ENCODE data around the gene SLC16A6.

SLC16A6 gene

DNA sequence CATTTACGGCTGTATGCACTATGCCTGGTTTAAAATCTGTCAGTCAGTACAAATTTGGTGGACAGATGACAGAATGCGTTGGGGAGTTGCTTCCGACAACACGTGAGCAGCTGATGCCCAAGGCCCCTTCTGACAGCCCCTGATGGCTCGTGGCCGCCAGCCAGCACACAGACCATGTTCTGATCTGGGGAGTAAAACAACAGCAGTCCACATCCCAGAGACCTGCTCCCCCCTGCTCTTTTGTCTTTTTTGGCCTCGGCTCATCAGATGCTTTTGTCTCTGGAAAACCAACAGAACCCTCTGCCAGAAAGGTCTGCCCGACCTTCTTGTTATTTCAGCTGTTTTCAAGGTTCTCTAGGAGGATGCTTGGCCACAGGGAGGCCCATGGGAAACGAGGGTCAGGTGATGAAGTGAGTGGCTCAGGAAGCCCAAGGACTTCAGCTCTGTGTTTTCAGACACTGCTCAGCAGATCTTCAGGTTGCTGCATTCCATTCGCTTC, 11.2 kb upstream of the SLC16A6 start:
- H3K4me3 Mint-ChIP-seq: no peak overlapping the region
- H3K27ac Mint-ChIP-seq: no peak overlapping the region
- no peaks in the 10 kb centered on the region for H3K9me3 Mint-ChIP-seq
- peaks cover 3% of the 10 kb centered on the region for H3K36me3 Mint-ChIP-seq (ENCODE audit: low read depth)
- H3K27me3 Mint-ChIP-seq: no peaks in the 10 kb centered on the region
- peaks cover 13% of the 10 kb centered on the region for H3K4me1 Mint-ChIP-seq (ENCODE audit: low read depth)

DNA sequence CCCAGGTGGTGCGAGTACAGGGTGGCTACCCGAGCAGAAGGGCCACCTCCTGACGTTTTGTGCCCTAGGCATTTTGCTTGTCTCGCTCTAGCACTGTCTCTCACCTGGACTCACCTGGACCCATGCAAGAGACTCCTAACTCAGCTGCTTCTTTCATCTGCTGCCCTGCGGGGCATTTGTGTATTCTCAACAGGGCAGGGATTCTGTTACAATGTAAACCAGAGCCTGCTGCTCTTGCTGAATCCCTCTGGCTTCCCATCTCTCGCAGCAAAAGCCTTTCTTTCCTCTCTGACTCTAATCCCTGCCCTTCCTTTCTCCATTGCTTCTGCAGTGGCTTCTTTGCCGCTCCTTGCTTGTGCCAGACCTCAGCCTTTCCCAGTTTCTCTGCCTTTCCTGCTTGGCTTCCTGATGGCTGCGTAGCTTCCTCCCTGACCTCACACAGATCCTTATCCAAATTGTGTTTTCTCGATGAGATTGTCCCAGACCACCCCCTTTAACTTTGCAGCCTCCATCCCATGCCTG, 10.6 kb upstream of the SLC16A6 start:
- H3K4me1 Mint-ChIP-seq (ENCODE audit: low read depth): peaks cover 17% of the 10 kb centered on the region
- no peaks in the 10 kb centered on the region for H3K27me3 Mint-ChIP-seq
- H3K27ac Mint-ChIP-seq: peak overlapping the region; percentile 3
- H3K9me3 Mint-ChIP-seq: no peaks in the 10 kb centered on the region
- H3K4me3 Mint-ChIP-seq: no peak overlapping the region
- no peaks in the 10 kb centered on the region for H3K36me3 Mint-ChIP-seq (ENCODE audit: low read depth)

DNA sequence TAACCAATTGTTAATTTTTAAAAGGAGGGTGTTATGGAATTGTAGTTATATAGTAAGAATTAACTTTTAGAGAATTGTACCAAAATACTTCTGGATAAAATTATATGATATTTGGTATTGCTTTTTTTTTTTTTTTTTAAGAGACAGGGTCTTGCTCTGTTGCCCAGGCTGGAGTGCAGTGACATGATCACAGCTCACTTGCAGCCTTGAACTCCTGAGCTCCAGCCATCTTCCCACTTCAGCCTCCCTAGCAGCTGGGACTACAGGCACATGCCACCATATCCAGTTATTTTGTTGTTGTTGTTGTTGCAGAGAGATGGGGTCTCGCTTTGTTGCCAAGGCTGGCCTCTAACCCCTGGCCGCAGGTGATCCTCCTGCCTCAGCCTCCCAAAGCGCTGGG, 8.9 kb upstream of the SLC16A6 start:
- Mint-ChIP-seq H3K4me1 (ENCODE audit: low read depth) (peaks cover 29% of the 10 kb centered on the region), H3K4me3 (no peak overlapping the region), H3K36me3 (ENCODE audit: low read depth) (no peaks in the 10 kb centered on the region), H3K27me3 (no peaks in the 10 kb centered on the region), H3K9me3 (no peaks in the 10 kb centered on the region), H3K27ac (no peak overlapping the region)

DNA sequence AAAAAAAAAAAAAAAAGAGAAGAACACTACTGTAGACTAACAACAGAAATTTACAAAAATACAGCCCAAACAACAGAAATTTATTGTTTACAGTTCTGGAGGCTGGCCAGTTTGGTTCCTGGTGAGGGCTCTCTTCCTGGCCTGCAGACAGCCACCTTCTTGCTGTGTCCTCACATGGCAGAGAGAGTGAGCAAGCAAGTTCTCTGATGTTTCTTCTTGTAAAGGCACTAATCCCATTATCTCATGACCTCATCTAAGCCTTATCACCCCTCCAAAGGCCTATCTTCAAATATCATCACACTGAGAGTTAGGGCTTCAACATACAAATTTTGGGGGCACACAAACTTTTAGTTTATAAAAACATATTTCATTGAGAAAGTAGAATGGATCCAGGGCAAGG, 7.7 kb upstream of the SLC16A6 start:
- no peak overlapping the region for H3K27ac Mint-ChIP-seq
- H3K4me3 Mint-ChIP-seq: no peak overlapping the region

DNA sequence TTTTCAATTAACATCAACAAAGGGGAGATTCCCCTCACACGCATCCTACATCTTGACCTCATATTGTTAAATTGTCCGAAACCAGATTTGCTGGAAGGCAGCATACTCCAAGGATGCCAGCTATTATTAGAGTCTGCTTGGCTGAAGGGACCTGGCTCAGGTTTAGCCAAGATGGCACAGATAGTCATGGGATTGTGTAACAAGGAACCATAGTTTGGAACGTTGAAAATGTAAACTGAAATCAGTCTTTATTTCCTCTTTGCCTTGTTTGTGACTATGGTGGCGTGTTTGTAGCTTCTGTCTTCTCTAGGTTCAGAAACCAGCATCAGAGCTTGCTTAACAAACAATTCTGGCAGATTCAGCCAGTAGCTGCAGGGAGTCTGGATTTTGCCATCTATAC, 6.3 kb upstream of the SLC16A6 start:
- Mint-ChIP-seq H3K36me3 (ENCODE audit: low read depth) (no peaks in the 10 kb centered on the region), H3K4me1 (ENCODE audit: low read depth) (peaks cover 52% of the 10 kb centered on the region), H3K9me3 (no peaks in the 10 kb centered on the region)

More for the DNA sequence above, 7.7 kb upstream of the SLC16A6 start:
- H3K4me1 Mint-ChIP-seq (ENCODE audit: low read depth): peaks cover 41% of the 10 kb centered on the region
- H3K9me3 Mint-ChIP-seq: no peaks in the 10 kb centered on the region
- no peaks in the 10 kb centered on the region for H3K27me3 Mint-ChIP-seq
- H3K36me3 Mint-ChIP-seq (ENCODE audit: low read depth): no peaks in the 10 kb centered on the region

DNA sequence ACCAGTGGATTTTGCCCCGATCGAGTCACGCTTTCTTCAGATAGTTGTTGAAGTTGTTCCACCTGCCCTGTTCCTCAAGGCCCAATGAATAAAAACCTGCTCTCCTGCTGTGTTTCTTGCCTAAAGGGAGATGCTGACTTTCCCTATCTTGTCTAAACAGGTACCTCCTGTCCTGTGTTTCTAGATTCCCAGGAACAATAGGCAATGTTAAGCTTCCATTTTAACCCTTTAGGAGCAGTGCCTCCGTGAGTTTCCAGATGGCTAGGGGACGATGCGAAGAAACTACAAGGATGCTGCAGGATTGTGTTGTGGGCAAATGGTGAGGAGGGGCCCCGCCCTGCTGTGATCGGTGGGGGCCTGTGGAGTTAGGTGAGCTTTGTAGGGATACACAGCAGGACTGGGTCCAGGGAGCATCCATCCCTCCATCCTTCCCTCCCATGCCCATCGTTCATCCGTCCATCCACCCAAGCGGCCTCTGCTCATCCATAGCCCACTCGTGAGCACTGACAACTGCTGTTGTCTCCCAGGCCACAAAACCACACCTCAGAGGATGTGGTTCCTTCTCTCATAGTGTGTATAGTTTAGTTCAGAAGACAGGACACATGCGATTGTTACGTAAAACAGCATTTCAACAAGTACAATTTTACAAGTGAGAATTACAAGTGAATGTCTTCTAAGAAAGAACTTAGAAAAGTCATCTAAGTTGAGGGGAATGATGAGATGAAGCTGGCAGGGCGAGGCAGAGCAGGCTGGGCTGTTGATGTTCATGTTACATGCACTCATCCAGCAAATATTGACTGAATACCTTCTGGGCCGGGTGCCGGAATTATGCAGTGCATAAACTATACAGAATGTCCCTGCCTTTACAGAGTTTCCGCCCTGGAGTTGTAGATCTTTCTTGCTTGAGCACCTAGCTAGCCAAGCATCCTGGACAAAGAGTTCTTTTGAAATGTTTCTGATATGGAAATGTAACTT, 5.6 kb upstream of the SLC16A6 start:
- Mint-ChIP-seq H3K36me3 (ENCODE audit: low read depth) (no peaks in the 10 kb centered on the region), H3K27me3 (no peaks in the 10 kb centered on the region), H3K4me3 (peak overlapping the region; percentile 63), H3K4me1 (ENCODE audit: low read depth) (peaks cover 53% of the 10 kb centered on the region), H3K9me3 (no peaks in the 10 kb centered on the region), H3K27ac (peak overlapping the region; percentile 64)

More for the DNA sequence above, 6.3 kb upstream of the SLC16A6 start:
- H3K4me3 Mint-ChIP-seq: peak overlapping the region; percentile 63
- H3K27ac Mint-ChIP-seq: peak overlapping the region; percentile 58
- H3K27me3 Mint-ChIP-seq: no peaks in the 10 kb centered on the region

DNA sequence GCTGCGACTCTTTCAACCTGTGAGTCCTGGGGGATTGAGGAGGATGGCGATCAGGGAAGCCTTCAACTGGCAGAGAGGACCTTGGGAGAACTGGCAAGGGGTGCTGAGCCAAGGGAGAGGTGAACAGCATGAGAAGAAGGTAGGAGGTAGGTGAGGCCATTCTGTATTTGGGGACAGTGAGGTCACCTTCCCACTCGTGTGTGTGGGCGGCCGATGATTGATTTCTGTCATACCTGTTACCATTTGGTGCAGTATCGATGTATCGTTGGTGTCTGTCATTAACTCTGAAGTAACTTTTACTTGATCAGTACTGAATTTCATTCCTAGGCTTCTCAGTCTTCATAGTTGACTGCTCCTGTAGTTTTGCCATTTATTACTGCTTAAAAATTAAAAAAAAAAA, 4.2 kb upstream of the SLC16A6 start:
- Mint-ChIP-seq H3K27me3 (no peaks in the 10 kb centered on the region), H3K4me3 (no peak overlapping the region), H3K36me3 (ENCODE audit: low read depth) (no peaks in the 10 kb centered on the region), H3K4me1 (ENCODE audit: low read depth) (peaks cover 56% of the 10 kb centered on the region), H3K9me3 (no peaks in the 10 kb centered on the region), H3K27ac (peak overlapping the region; percentile 34)

DNA sequence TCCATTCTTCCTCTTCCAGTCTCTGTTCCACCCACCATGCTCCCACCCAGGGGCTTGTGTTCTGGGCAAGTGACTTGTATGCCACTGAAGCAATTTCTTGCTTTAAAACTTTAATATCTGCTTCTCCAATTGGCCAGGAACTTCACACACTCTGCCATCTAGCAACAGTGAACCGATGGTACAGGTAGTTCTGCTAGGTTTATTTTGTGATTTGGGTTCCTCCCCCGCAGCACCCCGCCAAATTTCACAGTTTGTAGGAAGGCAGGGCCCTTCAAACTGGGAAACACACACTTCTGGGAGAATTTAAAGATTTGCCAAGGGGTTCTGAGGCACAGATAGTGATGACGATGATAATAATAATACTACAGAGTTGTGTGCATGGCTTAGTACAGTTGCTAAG, 3.7 kb upstream of the SLC16A6 start:
- Mint-ChIP-seq H3K9me3 (no peaks in the 10 kb centered on the region), H3K36me3 (ENCODE audit: low read depth) (no peaks in the 10 kb centered on the region), H3K4me1 (ENCODE audit: low read depth) (peaks cover 60% of the 10 kb centered on the region), H3K4me3 (no peak overlapping the region), H3K27ac (no peak overlapping the region), H3K27me3 (no peaks in the 10 kb centered on the region)

DNA sequence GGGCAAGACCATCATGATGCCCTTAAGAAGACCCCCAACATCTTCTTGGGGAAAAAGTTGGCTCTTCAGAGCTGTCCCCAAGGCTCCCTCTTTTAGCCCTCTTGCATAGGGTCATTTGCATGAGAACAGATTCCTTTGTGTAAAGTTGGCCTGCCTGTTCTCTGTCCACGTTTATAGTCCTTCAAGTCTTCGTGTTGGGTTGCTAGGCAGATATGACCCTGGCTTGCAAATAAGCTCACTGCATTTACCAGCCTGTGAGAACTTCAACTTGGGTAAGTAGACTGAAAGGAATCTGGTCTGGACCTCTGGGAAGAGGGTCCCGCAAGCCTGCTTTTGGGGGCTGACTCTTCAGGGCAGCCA, 3.2 kb upstream of the SLC16A6 start:
- Mint-ChIP-seq H3K27ac (no peak overlapping the region), H3K36me3 (ENCODE audit: low read depth) (no peaks in the 10 kb centered on the region), H3K4me3 (peak overlapping the region; percentile 13), H3K27me3 (no peaks in the 10 kb centered on the region), H3K4me1 (ENCODE audit: low read depth) (peaks cover 64% of the 10 kb centered on the region), H3K9me3 (no peaks in the 10 kb centered on the region)

DNA sequence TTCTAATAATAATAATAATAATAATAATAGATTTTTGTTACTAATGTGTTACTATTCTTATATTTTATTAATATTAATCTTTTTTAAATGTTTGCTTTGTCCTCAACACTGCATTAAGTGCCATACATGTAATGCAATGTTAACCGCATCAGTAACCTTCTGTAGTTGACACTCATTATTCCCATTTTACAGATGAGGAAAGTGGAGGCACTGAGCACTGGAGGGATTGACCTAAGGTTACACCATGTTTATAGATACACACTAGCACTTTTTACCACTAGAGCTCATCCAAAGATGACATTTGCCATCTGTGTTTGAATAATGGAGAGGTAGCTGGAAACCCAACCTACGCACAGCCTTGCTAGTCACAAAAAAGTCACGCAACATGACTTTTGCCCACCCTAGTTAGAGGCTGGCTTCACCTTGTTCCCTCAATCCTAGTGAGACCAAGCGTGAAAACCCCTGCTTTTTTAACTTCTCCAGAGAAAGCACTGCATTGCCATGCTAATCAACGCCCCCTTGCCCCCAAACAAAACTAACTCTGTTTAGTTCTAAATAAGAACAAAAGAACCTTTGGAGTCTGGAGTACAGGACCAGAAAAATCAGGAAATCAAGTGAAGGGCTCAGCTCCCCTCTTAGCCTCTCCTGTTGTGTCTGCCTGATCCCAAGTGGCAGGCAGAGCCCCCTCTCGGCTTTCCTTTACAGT, 2.7 kb upstream of the SLC16A6 start:
- H3K9me3 Mint-ChIP-seq: no peaks in the 10 kb centered on the region
- peak overlapping the region; percentile 13 for H3K4me3 Mint-ChIP-seq

DNA sequence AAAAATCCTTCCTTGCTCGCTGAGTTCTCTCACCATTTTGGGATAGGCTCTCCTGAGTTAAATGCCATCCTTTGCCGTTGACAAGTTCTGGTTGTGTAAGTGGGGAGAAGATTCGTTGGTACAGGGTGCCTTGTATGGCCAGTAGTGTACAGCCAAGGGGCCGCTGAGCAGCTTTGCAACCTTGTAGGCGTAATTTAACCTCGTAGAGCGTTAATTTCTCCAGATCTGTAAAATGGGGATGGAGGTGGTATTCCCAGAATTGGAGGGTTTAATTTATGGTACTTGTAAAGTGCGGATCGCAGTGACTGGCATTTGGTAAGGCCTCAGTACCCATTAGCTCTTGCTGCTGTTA, 1.7 kb upstream of the SLC16A6 start:
- H3K36me3 Mint-ChIP-seq (ENCODE audit: low read depth): peaks cover 4% of the 10 kb centered on the region
- no peaks in the 10 kb centered on the region for H3K27me3 Mint-ChIP-seq
- peak overlapping the region; percentile 89 for H3K27ac Mint-ChIP-seq
- peaks cover 72% of the 10 kb centered on the region for H3K4me1 Mint-ChIP-seq (ENCODE audit: low read depth)
- no peaks in the 10 kb centered on the region for H3K9me3 Mint-ChIP-seq
- peak overlapping the region; percentile 85 for H3K4me3 Mint-ChIP-seq

More for the DNA sequence above, 2.7 kb upstream of the SLC16A6 start:
- Mint-ChIP-seq H3K36me3 (ENCODE audit: low read depth) (no peaks in the 10 kb centered on the region), H3K27ac (no peak overlapping the region), H3K4me1 (ENCODE audit: low read depth) (peaks cover 70% of the 10 kb centered on the region), H3K27me3 (no peaks in the 10 kb centered on the region)

DNA sequence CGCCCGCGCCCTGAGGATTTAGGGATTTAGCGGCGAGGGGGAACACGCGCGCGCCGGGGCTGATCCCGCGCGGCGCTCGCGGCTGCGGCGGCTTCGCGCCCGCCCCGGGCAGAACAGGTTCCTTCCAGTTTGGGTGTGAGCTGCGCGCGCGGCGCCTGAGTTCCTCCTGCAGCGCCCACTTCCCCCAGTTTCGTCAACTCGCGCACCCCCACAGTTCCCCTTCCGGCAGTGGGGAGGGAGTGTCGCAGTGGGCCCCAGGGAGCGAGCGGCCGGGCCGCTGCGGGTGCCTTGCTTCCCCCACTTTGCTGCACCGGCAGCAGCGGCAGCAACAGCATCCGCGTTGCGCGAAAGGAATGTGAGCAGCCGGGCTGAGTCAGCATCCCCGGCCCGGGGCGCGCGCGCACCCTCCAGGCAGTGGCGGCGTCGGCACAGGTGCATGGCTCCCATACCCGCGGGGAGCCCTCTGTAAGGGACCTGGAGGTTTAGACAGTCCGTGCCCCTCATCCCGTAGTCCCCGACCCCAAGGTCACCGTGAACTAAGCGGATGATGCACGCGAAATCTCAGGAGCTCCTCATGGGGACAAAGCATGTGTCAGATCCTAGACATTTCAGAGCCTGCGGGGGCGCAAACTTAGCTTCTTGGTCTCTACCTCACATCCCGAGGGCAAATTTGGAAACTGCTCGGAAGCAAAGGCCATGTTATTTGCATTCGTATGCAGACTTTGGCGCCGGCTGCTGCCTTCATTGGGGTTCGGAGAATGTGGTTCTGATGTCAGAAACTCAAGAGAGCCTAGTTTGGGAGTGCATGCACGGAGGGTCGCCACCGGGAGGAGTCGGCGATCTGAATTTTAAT, 1.1 kb upstream of the SLC16A6 start:
- H3K4me3 Mint-ChIP-seq: peak overlapping the region; percentile 85
- H3K27ac Mint-ChIP-seq: peak overlapping the region; percentile 89
- H3K9me3 Mint-ChIP-seq: no peaks in the 10 kb centered on the region
- H3K4me1 Mint-ChIP-seq (ENCODE audit: low read depth): peaks cover 72% of the 10 kb centered on the region
- H3K36me3 Mint-ChIP-seq (ENCODE audit: low read depth): peaks cover 4% of the 10 kb centered on the region
- no peaks in the 10 kb centered on the region for H3K27me3 Mint-ChIP-seq

DNA sequence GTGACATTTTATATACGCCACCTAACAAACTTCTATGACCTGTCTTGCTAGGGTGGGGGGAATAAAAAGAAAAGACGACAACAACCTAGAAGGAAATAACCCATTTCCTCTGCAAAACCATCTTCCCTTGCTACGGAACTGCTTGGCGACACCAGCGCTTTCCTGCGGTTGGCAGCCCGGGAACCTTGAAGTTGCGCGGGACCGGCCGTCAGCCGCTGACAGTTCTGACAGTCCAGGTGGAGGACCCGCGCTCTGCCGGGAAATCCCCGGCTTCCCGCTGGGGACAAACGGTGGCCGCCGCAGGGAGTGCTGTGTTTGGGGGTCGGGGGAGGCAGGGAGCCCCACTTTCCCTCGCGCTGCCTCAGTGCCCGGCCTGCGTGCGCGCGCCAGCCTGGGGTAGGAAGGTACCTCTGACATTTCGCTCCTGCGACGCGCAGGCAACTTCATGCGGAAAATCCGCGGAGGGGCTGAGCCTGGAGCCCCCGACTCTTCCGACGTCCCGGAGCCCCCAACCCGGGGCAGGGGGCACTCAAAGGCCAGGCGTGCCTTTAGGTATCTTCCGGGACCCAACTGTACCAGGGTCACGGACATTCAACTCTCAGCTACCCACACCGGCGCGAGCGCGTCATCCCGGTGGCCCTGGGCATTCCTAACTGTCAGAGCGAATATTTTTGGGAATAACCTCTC, 516 bp downstream of the SLC16A6 start:
- Mint-ChIP-seq H3K9me3 (no peaks in the 10 kb centered on the region), H3K4me3 (peak overlapping the region; percentile 87), H3K4me1 (ENCODE audit: low read depth) (peaks cover 60% of the 10 kb centered on the region), H3K27ac (peak overlapping the region; percentile 91), H3K36me3 (ENCODE audit: low read depth) (peaks cover 4% of the 10 kb centered on the region), H3K27me3 (no peaks in the 10 kb centered on the region)

DNA sequence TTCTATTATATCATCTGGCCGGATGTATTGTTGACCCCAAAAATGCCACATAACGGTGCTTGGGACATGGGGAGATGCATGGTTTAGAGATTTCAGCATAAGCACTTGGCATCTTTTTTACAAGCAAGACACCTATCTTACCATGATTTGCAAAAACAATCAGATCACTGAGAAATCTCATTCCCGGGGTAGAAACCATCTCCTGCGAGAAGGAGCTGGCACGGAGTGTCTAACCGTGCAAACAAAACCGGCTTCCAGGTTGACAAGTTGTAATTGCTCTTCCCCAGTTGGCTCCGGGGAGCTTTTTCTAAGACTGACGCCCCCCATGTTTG, 1.0 kb downstream of the SLC16A6 start:
- peak overlapping the region; percentile 87 for H3K4me3 Mint-ChIP-seq
- no peaks in the 10 kb centered on the region for H3K27me3 Mint-ChIP-seq
- peak overlapping the region; percentile 91 for H3K27ac Mint-ChIP-seq
- no peaks in the 10 kb centered on the region for H3K9me3 Mint-ChIP-seq
- peaks cover 55% of the 10 kb centered on the region for H3K4me1 Mint-ChIP-seq (ENCODE audit: low read depth)
- peaks cover 4% of the 10 kb centered on the region for H3K36me3 Mint-ChIP-seq (ENCODE audit: low read depth)
